HepG2 (cell line): ENCODE results near the gene THSD1. TPM values are rescaled to one million over a fixed set of nuclear protein-coding genes. Genes with fewer than 3 reads are reported as not detected.
A peak's percentile ranks its signal among the peaks of the same experiment; 100 is the strongest.

ENCODE experiments used
- ATAC-seq: fragments of 200-7000 bp; cut with Tn5 transposase; 3 replicates; pipeline ENCODE4 v1.9.1; 2020; ENCODE audit warnings: mild to moderate bottlenecking, moderate library complexity
- BruUV-seq: library from RNA; stranded (reverse); fragments of 400-500 nt; replicated peaks from 2 replicates; lab custom pipeline; 2021; lab: Mats Ljungman, UMichigan
- CTCF ChIA-PET: fragments of 300-600 bp; formaldehyde crosslinking; extraction: SDS; loops from one replicate; lab custom pipeline; 2021; ENCODE audit warnings: low total read pairs, inconsistent platforms, low intra/inter-chr PET ratio; lab: Yijun Ruan, JAX
- POLR2A ChIA-PET: fragments of 350-600 bp; sonication (Branson Sonifier 250); formaldehyde crosslinking; loops from one replicate; lab custom pipeline; 2020; ENCODE audit warnings: antibody characterized with exemption, inconsistent platforms; lab: Yijun Ruan, JAX
- DNase-seq: peaks from one replicate; pipeline ENCODE4 v3.0.0-alpha.2; 2015; ENCODE audit warnings: low spot score
- FAIRE-seq: peaks from 3 replicates; lab custom pipeline; 2011; peaks lifted over from hg19 to GRCh38; lab: Jason Lieb, UNC
- H2AFZ ChIP-seq: one replicate; pipeline ENCODE4 v1.6.1; 2011; ENCODE audit warnings: low read length, inconsistent platforms
- H3K27ac ChIP-seq: fragments of 300-600 bp; 3 replicates; pipeline ENCODE4 v1.8.0; 2011; ENCODE audit warnings: mixed run types, mild to moderate bottlenecking, mixed read lengths, low read length, inconsistent platforms; ENCODE audit not compliant: insufficient read depth; ENCODE audit errors: extremely low read length
- H3K27me3 ChIP-seq, 2 experiments: fragments of 200-600 bp in 1 of 2; 2 replicates in 1 of 2; 3 replicates in 1 of 2; pipeline versions ENCODE4 v1.6.0 to v1.8.0; 2011; ENCODE audit warnings: low read length in 2 of 2, mild to moderate bottlenecking in 2 of 2, moderate library complexity in 2 of 2, inconsistent platforms in 1 of 2; ENCODE audit not compliant: insufficient read depth in 2 of 2, control insufficient read depth in 1 of 2
- H3K36me3 ChIP-seq, 2 experiments: fragments of 200-600 bp in 1 of 2; replicated peaks in 1 of 2; 2 replicates in 1 of 2; 3 replicates in 1 of 2; pipeline versions ENCODE4 v1.5.1 to v1.8.0; 2011; ENCODE audit warnings: low read length in 2 of 2, inconsistent platforms in 1 of 2; ENCODE audit not compliant: insufficient read depth in 2 of 2, control insufficient read depth in 1 of 2
- H3K4me1 ChIP-seq: 2 replicates; pipeline ENCODE4 v1.5.1; 2012; ENCODE audit warnings: low read length, inconsistent platforms; ENCODE audit not compliant: insufficient read depth
- H3K4me2 ChIP-seq: 2 replicates; pipeline ENCODE4 v1.6.0; 2011; ENCODE audit warnings: low read depth, low read length, inconsistent platforms
- H3K4me3 ChIP-seq, 3 experiments: fragments of 200-600 bp in 1 of 3; sonication (generic), shearing (Covaris generic) in 1 of 3; replicated peaks in 1 of 3; 2 replicates each; pipeline ENCODE4 v1.5.1; 2011 to 2016; ENCODE audit warnings: low read length in 3 of 3, inconsistent platforms in 2 of 3, low read depth in 2 of 3, mild to moderate bottlenecking in 2 of 3, control low read depth in 1 of 3, mixed read lengths in 1 of 3; ENCODE audit not compliant: insufficient read depth in 1 of 3
- H3K79me2 ChIP-seq: one replicate; pipeline ENCODE4 v1.6.1; 2011; ENCODE audit warnings: low read length, inconsistent platforms; ENCODE audit not compliant: insufficient read depth
- H3K9ac ChIP-seq: 2 replicates; pipeline ENCODE4 v1.6.0; 2011; ENCODE audit warnings: mild to moderate bottlenecking, low read depth, low read length, inconsistent platforms; ENCODE audit not compliant: insufficient read depth
- H3K9me3 ChIP-seq: 2 replicates; pipeline ENCODE4 v1.5.1; 2012; ENCODE audit warnings: mild to moderate bottlenecking, low read length
- H4K20me1 ChIP-seq: 2 replicates; pipeline ENCODE4 v1.6.0; 2011; ENCODE audit warnings: inconsistent platforms, mild to moderate bottlenecking, low read length, moderate library complexity; ENCODE audit not compliant: insufficient read depth
- ATF4 ChIP-seq, 2 experiments: fragments of 450-650 bp in 1 of 2; sonication (generic) in 1 of 2; formaldehyde crosslinking; IDR thresholded peaks; 2 replicates each; pipeline versions ENCODE4 v1.5.0 to v1.8.0; 2020 to 2022; ENCODE audit warnings: mild to moderate bottlenecking in 1 of 2, missing genetic modification reagents in 1 of 2
- BATF2 ChIP-seq: sonication (generic); formaldehyde crosslinking; IDR thresholded peaks from 2 replicates; pipeline ENCODE4 v1.8.0; 2022; ENCODE audit warnings: mild to moderate bottlenecking, missing genetic modification reagents, moderate library complexity
- BRF2 ChIP-seq: sonication (generic); formaldehyde crosslinking; IDR thresholded peaks from 2 replicates; pipeline ENCODE4 v1.8.1; 2022; ENCODE audit warnings: mild to moderate bottlenecking, missing genetic modification reagents
- GATAD2A ChIP-seq: IDR thresholded peaks from 2 replicates; pipeline ENCODE4 v1.6.1; 2016
- IRX3 ChIP-seq: sonication (generic); formaldehyde crosslinking; IDR thresholded peaks from 2 replicates; pipeline ENCODE4 v1.8.1; 2023; ENCODE audit warnings: mild to moderate bottlenecking, low read depth, missing genetic modification reagents, borderline replicate concordance
- MIXL1 ChIP-seq: IDR thresholded peaks from 2 replicates; pipeline ENCODE4 v1.6.1; 2016
- MTERF4 ChIP-seq: sonication (generic); formaldehyde crosslinking; IDR thresholded peaks from 2 replicates; pipeline ENCODE4 v1.8.0; 2023; ENCODE audit warnings: mild to moderate bottlenecking, missing genetic modification reagents
- NAIF1 ChIP-seq: sonication (generic); formaldehyde crosslinking; IDR thresholded peaks from 2 replicates; pipeline ENCODE4 v1.5.0; 2020; ENCODE audit warnings: mild to moderate bottlenecking, missing genetic modification reagents, borderline replicate concordance
- NR0B2 ChIP-seq: sonication (generic); formaldehyde crosslinking; IDR thresholded peaks from 2 replicates; pipeline ENCODE4 v1.4.0; 2020; ENCODE audit warnings: mild to moderate bottlenecking, missing genetic modification reagents
- SMYD3 ChIP-seq: sonication (generic); formaldehyde crosslinking; IDR thresholded peaks from 2 replicates; pipeline ENCODE4 v1.8.1; 2023; ENCODE audit warnings: mild to moderate bottlenecking, missing genetic modification reagents
- SNAPC2 ChIP-seq: sonication (generic); formaldehyde crosslinking; IDR thresholded peaks from 2 replicates; pipeline ENCODE4 v1.8.1; 2022; ENCODE audit warnings: mild to moderate bottlenecking, missing genetic modification reagents
- SOX6 ChIP-seq, 2 experiments: fragments of 450-650 bp in 1 of 2; sonication (generic) in 1 of 2; formaldehyde crosslinking in 1 of 2; IDR thresholded peaks; 2 replicates each; pipeline versions ENCODE4 v1.4.0 to v1.6.1; 2017 to 2020; ENCODE audit warnings: antibody characterized with exemption in 1 of 2, mild to moderate bottlenecking in 1 of 2, missing genetic modification reagents in 1 of 2
- ZBTB46 ChIP-seq: sonication (generic); formaldehyde crosslinking; IDR thresholded peaks from 2 replicates; pipeline ENCODE4 v1.4.0; 2020; ENCODE audit warnings: mild to moderate bottlenecking, missing genetic modification reagents, borderline replicate concordance
- ZNF121 ChIP-seq: sonication (generic); formaldehyde crosslinking; IDR thresholded peaks from 2 replicates; pipeline ENCODE4 v1.5.0; 2020; ENCODE audit warnings: mild to moderate bottlenecking, missing genetic modification reagents
- ZNF563 ChIP-seq: sonication (generic); formaldehyde crosslinking; IDR thresholded peaks from 2 replicates; pipeline ENCODE4 v1.8.0; 2022; ENCODE audit warnings: mild to moderate bottlenecking, moderate library complexity, missing genetic modification reagents
- ZNF589 ChIP-seq: sonication (generic); formaldehyde crosslinking; conservative IDR thresholded peaks from 2 replicates; pipeline ENCODE4 v1.8.0; 2022; ENCODE audit warnings: mild to moderate bottlenecking, moderate library complexity, missing genetic modification reagents
- ZNF788 ChIP-seq: sonication (generic); formaldehyde crosslinking; IDR thresholded peaks from 2 replicates; pipeline ENCODE4 v1.5.0; 2020; ENCODE audit warnings: mild to moderate bottlenecking, missing genetic modification reagents, borderline replicate concordance
- WGBS: methylation state at CpG from one replicate; pipeline ENCODE4 v1.1.6; 2017; ENCODE audit warnings: low lambda C conversion rate; 5-methylcytosine and 5-hydroxymethylcytosine counted together
- in situ Hi-C: cut with HindIII; loops from 2 replicates; pipeline ENCODE4 v1.10.0; 2017; ENCODE audit warnings: low pct_unique_long_range_greater_than_20kb; ENCODE audit not compliant: extremely low pct_ligation_motif_present
- intact Hi-C: fragments of 100-400 bp; cut with micrococcal nuclease; formaldehyde crosslinking; loops from one replicate; pipeline ENCODE4 v1.10.0; 2022; ENCODE audit not compliant: unreplicated experiment
- polyA plus RNA-seq, 8 experiments: library from polyadenylated mRNA; depleted of rRNA in 3 of 8; stranded (reverse) in 7 of 8; unstranded in 1 of 8; fragments of >200 nt; fragmentation: Illumina TruSeq in 4 of 8; extraction: Trizol in 4 of 8; gene quantifications; 2 replicates each; pipeline versions ENCODE4 v1.2.1 to v1.2.3, GENCODE V29; 2011 to 2016; ENCODE audit warnings: low read depth in 4 of 8, missing spikeins in 1 of 8, mixed read lengths in 1 of 8; ENCODE audit not compliant: insufficient read depth in 1 of 8
- total RNA-seq, 5 experiments: library from RNA; depleted of rRNA; stranded (reverse); fragments of >200 nt; fragmentation: Illumina TruSeq; extraction: Trizol; gene quantifications; 2 replicates each; pipeline ENCODE4 v1.2.3, GENCODE V29; 2016; ENCODE audit warnings: low read depth in 1 of 5

THSD1 gene
- total and polyA plus RNA-seq, 2 of the 13 experiments (the other 11 are each of a cell fraction or from before 2014, with no cell fraction given) = 0.11 to 0.15 TPM

- peaks cover 37% of the 10 kb centered on the region for H3K4me1 ChIP-seq
- FAIRE-seq = peak; percentile 74
- ChIA-PET POLR2A (interaction anchor here (0.6 to 2.3 kb wide), 3 partner anchors 15 to 202 kb away, joined by 3 to 10 read pairs (median 9); partner anchors contain the start of gene SUGT1), CTCF (interaction anchor here (0.7 to 1.6 kb wide), 3 partner anchors 87 to 323 kb away, joined by 3 to 11 read pairs (median 3); no protein-coding TSS in a partner anchor)
- intact Hi-C loops = loop anchor here (1.0 to 10.0 kb wide), 2 partner anchors 107 to 204 kb away; partner anchors contain the start of gene SUGT1
- H3K4me3 ChIP-seq = peak overlapping the region in 1 of 3 experiments; percentile 84; a peak in 2 of 6 replicates
- H3K9ac ChIP-seq = no peak overlapping the region
- WGBS = 44% methylated on average over 2 of the region's 8 CpGs
- DNase-seq = no peak
- H3K36me3 ChIP-seq = peaks cover 0 to 2% of the 10 kb centered on the region in 2 experiments; a peak in 2 of 5 replicates
- H3K27ac ChIP-seq = no peak overlapping the region
- no peaks in the 10 kb centered on the region for H3K9me3 ChIP-seq
- in situ Hi-C loops = loop anchor here (10.0 to 25.0 kb wide), 2 partner anchors 106 to 438 kb away; partner anchors contain the start of genes ALG11, ATP7B and UTP14C
- ATAC-seq = no peak
- peaks cover 9% of the 10 kb centered on the region; the same call in 1 of the 2 replicates for H4K20me1 ChIP-seq
- H3K79me2 ChIP-seq = peaks cover 31% of the 10 kb centered on the region
- H3K27me3 ChIP-seq = no peaks in the 10 kb centered on the region; a peak in 1 of 5 replicates
- TSS peak; percentile 70 for BruUV-seq
- H3K4me2 ChIP-seq = peak overlapping the region; percentile 79
- no peak overlapping the region for H2AFZ ChIP-seq
- 0 out of 2 replicates have a peak, but pooled peaks have one; percentile 3 for TF ChIP-seq ZNF563 (CRISPR knock-in tag)
- TF ChIP-seq BRF2 (CRISPR knock-in tag) = 0 out of 2 replicates have a peak, but pooled peaks have one; percentile 11
- no peak for TF ChIP-seq NAIF1 (CRISPR knock-in tag)
- TF ChIP-seq ZNF121 (CRISPR knock-in tag) = no peak
- TF ChIP-seq GATAD2A (CRISPR knock-in tag) = 0 out of 2 replicates have a peak, but pooled peaks have one; percentile 29
- no peak for TF ChIP-seq ZBTB46 (CRISPR knock-in tag)
- no peak for TF ChIP-seq ZNF788 (CRISPR knock-in tag)
- TF ChIP-seq IRX3 (CRISPR knock-in tag) = no peak
- 0 out of 2 replicates have a peak, but pooled peaks have one; percentile 13 for TF ChIP-seq SMYD3 (CRISPR knock-in tag)
- 0 out of 2 replicates have a peak, but pooled peaks have one; percentile 19 for TF ChIP-seq BATF2
- peak; percentile 32; the same call in 1 of the 2 replicates for TF ChIP-seq NR0B2 (CRISPR knock-in tag)
- TF ChIP-seq ZNF589 = 0 out of 2 replicates have a peak, but pooled peaks have one; percentile 20
- TF ChIP-seq SOX6 (IDR thresholded peaks at IDR 0.05) = no peak
- TF ChIP-seq SOX6 (CRISPR knock-in tag; IDR thresholded peaks at IDR 0.05) = peak; percentile 3; the same call in 1 of the 2 replicates
- TF ChIP-seq SNAPC2 (CRISPR knock-in tag) = no peak
- no peak for TF ChIP-seq MIXL1 (CRISPR knock-in tag)
- peak in 1 of 2 experiments; percentile 45; a peak in 1 of 4 replicates for TF ChIP-seq ATF4 (CRISPR knock-in tag; IDR thresholded peaks at IDR 0.05)
- peak; percentile 1; the same call in 1 of the 2 replicates for TF ChIP-seq MTERF4 (CRISPR knock-in tag)
These were observed 44.8 kb upstream of the THSD1 start for GRCh38 chr13:52450793-52451116.
